Upper lobe of left lung (tissue), 4 donors: ENCODE data around the gene MPC1.
"Not testable (repeated sequence)": the region's sequence is repeated elsewhere in the genome, so short reads cannot be mapped to it uniquely, and the experiment has no call there.

Experiments
- CTCF ChIP-seq, 6 experiments: fragments of 450-650 bp in 4 of 6; fragments of 200-600 bp in 2 of 6; sonication (generic) in 2 of 6; IDR thresholded peaks; one replicate each; pipeline ENCODE4 v1.5.1; 2016 to 2019; ENCODE audit warnings: antibody characterized with exemption in 6 of 6
- POLR2A ChIP-seq, 4 donors: fragments of 450-650 bp; IDR thresholded peaks; one replicate each; pipeline ENCODE4 v1.5.1; 2016 to 2017; ENCODE audit warnings: antibody characterized with exemption in 4 of 4, mild to moderate bottlenecking in 2 of 4

- not testable (repeated sequence) for TF ChIP-seq CTCF, POLR2A (IDR thresholded peaks at IDR 0.05)
These were observed 37.1 kb downstream of the MPC1 start for GRCh38 chr6:166345672-166346071.
